Ascending aorta (tissue), 2 donors: Measurements from ENCODE around the gene B3GNT4. TPM values are rescaled to one million over a fixed set of nuclear protein-coding genes. Genes with fewer than 3 reads are reported as not detected.
"Not testable (repeated sequence)": the region's sequence is repeated elsewhere in the genome, so short reads cannot be mapped to it uniquely, and the experiment has no call there.

Experiments
- DNase-seq, 2 donors: peaks; one replicate each; pipeline ENCODE4 v3.0.0-alpha.2; 2019; ENCODE audit warnings: low spot score in 2 of 2
- H3K27ac ChIP-seq, 2 donors: fragments of 200-600 bp; sonication (generic); one replicate each; pipeline ENCODE4 v1.5.1; 2016 to 2017; ENCODE audit warnings: mild to moderate bottlenecking in 1 of 2
- H3K27me3 ChIP-seq: fragments of 200-600 bp; sonication (generic); one replicate; pipeline ENCODE4 v1.5.1; 2017
- H3K36me3 ChIP-seq, 2 donors: fragments of 200-600 bp; sonication (generic); one replicate each; pipeline ENCODE4 v1.5.1; 2016
- H3K4me1 ChIP-seq, 2 donors: fragments of 200-600 bp; sonication (generic); one replicate each; pipeline ENCODE4 v1.5.1; 2016 to 2017; ENCODE audit warnings: mild to moderate bottlenecking in 1 of 2
- H3K4me3 ChIP-seq, 2 donors: fragments of 200-600 bp; sonication (generic); one replicate each; pipeline ENCODE4 v1.5.1; 2016 to 2017; ENCODE audit warnings: mild to moderate bottlenecking in 1 of 2
- H3K9me3 ChIP-seq, 2 donors: fragments of 200-600 bp; sonication (generic); one replicate each; pipeline ENCODE4 v1.5.1; 2016
- intact Hi-C: fragments of 100-400 bp; cut with DNase I; formaldehyde crosslinking; loops from one replicate; pipeline ENCODE4 v1.15.1; 2023
- total RNA-seq: library from RNA; depleted of rRNA; stranded (reverse); fragments of >200 nt; gene quantifications from one replicate; pipeline ENCODE4 v1.1.0, GENCODE V29; 2016
- TF ChIP-seq, protein P1 (sequence below), 3 experiments: fragments of 200-600 bp in 2 of 3; fragments of 450-650 bp in 1 of 3; sonication (generic) in 2 of 3; IDR thresholded peaks; one replicate each; pipeline ENCODE4 v1.5.1; 2016 to 2019; ENCODE audit warnings: antibody characterized with exemption in 3 of 3, mild to moderate bottlenecking in 1 of 3, moderate library complexity in 1 of 3

B3GNT4 gene
- total RNA-seq, 1 donor from 2014 or later: not detected

DNA sequence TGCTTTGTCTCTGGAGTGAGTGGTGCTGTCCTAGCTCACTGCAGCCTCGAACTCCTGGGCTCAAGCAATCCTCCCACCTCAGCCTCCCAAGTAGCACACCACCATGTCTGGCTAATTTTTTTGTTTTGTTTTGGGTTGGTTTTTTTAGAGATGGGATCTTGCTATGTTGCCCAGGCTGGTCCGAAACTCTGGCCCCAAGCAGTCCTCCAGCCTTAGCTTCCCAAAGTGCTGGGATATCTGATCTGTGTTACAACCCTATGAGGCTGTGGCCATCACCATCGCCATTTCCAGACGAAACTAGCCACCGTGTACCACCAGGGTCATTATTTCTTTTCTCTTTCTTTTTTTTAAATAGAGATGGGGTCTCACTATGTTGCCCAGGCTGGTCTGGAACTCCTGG, 32.1 kb upstream of the B3GNT4 start:
- H3K4me3 ChIP-seq: no peak overlapping the region
- intact Hi-C loops: no loop called here
- no peak overlapping the region for H3K27ac ChIP-seq
- no peaks in the 10 kb centered on the region for H3K27me3 ChIP-seq
- no peaks in the 10 kb centered on the region for H3K4me1 ChIP-seq
- TF ChIP-seq, protein P1, sequence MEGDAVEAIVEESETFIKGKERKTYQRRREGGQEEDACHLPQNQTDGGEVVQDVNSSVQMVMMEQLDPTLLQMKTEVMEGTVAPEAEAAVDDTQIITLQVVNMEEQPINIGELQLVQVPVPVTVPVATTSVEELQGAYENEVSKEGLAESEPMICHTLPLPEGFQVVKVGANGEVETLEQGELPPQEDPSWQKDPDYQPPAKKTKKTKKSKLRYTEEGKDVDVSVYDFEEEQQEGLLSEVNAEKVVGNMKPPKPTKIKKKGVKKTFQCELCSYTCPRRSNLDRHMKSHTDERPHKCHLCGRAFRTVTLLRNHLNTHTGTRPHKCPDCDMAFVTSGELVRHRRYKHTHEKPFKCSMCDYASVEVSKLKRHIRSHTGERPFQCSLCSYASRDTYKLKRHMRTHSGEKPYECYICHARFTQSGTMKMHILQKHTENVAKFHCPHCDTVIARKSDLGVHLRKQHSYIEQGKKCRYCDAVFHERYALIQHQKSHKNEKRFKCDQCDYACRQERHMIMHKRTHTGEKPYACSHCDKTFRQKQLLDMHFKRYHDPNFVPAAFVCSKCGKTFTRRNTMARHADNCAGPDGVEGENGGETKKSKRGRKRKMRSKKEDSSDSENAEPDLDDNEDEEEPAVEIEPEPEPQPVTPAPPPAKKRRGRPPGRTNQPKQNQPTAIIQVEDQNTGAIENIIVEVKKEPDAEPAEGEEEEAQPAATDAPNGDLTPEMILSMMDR (IDR thresholded peaks at IDR 0.05): no peak
- DNase-seq: no peak
- H3K36me3 ChIP-seq: no peaks in the 10 kb centered on the region
- H3K9me3 ChIP-seq: no peaks in the 10 kb centered on the region

DNA sequence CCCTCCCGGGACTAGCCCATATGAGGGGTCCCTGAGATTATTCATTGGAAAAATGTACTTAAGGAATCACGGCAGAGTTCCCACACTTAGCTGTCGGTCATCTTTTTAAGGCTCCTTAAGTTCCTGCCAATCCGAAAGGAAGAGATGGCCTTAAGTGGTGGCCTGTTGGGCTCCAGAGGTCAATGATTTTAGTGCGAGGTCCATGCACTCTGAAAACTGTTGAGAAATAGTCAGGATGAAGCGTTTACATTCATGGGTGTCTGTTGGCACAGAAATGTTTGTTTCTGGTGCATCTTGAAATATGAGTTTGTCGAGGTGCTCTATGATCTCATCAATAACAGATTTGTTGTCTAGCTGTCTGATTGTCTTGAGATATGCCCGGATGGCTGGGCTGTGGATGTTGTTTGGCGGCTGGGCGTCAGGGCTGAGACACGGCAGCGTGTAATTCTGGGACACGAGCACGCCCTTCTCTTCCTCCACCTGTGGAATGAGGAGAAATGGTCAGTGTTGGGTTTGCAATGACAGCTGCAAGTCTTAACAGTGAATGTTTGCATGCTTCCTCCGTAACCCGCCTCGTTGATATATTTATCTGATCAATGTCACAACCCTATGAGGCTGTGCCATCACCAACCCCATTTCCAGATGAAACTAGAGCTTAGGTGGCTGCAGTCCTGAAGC, 31.1 kb upstream of the B3GNT4 start:
- TF ChIP-seq, protein P1 (IDR thresholded peaks at IDR 0.05): no peak
- DNase-seq: no peak
- Histone ChIP-seq H3K27me3 (no peaks in the 10 kb centered on the region), H3K9me3 (no peaks in the 10 kb centered on the region), H3K27ac (no peak overlapping the region), H3K4me3 (no peak overlapping the region), H3K36me3 (no peaks in the 10 kb centered on the region), H3K4me1 (no peaks in the 10 kb centered on the region)
- intact Hi-C loops: no loop called here

DNA sequence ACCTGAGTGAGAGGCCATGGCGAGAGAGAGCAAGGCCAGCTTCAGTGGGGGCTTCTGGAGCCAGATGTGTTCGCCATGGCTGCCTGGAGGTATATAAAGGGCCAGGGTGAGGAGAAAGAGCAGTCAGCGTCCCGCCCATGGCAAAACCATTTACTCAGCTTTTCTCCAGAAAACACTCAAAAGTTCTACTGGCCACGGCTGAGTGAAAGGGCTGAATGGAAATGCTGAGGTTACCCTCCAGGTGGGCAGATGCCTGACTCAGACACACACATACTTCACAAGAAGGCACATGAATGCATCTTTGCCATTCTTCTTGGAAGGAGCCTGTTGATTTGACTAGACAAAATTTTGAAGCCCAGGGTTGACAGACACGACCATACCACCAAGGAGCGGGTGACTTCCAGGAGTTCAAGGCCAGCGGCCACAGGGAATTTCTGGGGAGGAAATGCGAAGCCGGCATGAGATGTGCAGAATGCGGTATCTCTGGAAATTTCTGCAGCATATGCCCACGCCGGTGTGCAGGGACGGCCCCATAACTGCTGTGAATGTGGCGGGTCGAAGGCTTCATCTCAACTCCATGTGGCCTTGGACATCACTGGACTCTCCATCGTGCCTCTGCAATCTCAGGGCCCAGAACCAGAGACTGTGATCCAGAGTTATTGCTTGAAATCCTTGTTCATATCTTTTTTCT, 29.2 kb upstream of the B3GNT4 start, which contains the start of gene IL31:
Gene IL31, minus strand, starts transcription at position 67 of the 691 bp plus-strand sequence. Its CDS starts 49 bp downstream, at position 18.
- Histone ChIP-seq H3K27me3 (no peaks in the 10 kb centered on the region), H3K4me1 (no peaks in the 10 kb centered on the region), H3K27ac (no peak within 1 kb of the TSS), H3K36me3 (no peaks in the 10 kb centered on the region), H3K9me3 (no peaks in the 10 kb centered on the region), H3K4me3 (no peak within 1 kb of the TSS)
- intact Hi-C loops: no loop called here
- TF ChIP-seq, protein P1 (IDR thresholded peaks at IDR 0.05): no peak
- DNase-seq: no peak

DNA sequence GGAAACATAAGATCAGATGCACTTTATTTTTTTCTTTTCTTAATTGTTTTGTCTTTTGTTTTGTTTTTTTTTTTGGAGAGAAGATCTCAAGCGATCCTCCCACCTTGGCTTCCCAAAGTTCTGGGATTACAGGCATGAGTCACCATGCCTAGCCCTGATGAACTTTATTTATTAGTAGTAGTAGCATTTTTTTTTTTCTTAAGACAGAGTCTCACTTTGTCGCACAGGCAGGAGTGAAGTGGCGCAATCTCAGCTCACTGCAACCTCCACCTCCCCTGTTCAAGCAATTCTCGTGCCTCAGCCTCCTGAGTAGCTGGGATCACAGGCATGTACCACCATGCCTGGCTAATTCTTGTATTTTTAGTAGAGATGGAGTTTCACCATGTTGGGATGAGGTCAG, 27.0 kb upstream of the B3GNT4 start:
- H3K9me3 ChIP-seq, H3K4me1 ChIP-seq, H3K4me3 ChIP-seq, H3K27ac ChIP-seq, DNase-seq, H3K36me3 ChIP-seq, intact Hi-C loops, H3K27me3 ChIP-seq: not testable (repeated sequence)

DNA sequence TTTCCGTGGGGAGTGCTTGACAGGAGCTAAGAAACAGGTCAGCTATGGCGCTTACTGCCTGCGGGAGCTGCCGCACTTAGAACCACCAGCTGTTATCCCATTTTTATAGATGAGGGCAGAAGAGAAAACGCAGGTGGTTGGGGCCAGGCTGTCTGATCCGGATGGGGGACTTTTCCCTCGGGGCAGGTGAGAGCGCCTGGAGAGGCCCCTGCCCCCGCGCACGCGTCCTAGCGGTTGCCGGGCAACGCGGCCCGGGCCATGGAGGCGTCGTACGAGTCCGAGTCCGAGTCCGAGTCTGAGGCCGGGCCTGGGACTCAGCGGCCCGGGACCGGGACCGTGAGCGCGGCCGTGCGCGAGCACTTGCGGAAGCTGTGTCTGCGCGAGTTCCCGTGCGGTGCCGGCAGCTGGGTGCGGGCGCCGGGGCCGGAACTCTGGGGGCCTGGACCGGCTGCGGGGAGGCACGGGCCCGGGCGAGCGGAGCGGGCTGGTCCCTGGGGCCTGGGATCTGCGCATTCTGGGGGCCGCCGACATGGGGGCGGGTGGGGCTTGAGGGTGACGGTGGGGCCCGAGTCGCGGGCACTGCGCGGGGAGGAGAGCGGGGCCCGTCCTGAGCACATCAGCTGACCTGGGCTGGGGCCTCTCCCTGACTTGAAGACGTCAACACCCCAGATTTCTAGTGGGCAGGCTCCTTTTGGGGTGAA, 20.5 kb upstream of the B3GNT4 start, which contains the start of gene LRRC43:
Gene LRRC43, plus strand, starts transcription at position 237 of the 701 bp plus-strand sequence. Its CDS starts 22 bp downstream, at position 259.
- TF ChIP-seq, protein P1 (IDR thresholded peaks at IDR 0.05): no peak
- no peak for DNase-seq

DNA sequence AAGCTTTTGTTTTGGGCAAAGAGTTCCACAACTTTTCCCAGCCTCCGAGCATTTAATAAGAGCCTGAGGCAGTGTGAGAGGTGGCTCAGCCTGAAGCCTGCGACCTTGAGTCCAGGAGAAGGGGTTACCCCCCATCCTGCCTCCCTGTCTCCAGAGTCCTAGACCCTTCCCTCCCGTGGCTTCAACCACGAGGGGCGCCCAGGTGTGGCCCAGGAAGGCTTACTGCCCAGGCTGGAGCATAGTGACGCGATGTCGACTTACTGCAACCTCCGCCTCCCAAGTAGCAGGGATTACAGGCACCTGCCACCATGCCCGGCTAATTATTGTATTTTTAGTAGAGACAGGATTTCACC, 19.9 kb upstream of the B3GNT4 start:
- Histone ChIP-seq H3K4me3 (peak overlapping the region; percentile 53 to 72), H3K4me1 (peaks cover 0 to 2% of the 10 kb centered on the region in 2 donors), H3K27ac (no peak overlapping the region), H3K9me3 (no peaks in the 10 kb centered on the region), H3K36me3 (no peaks in the 10 kb centered on the region), H3K27me3 (no peaks in the 10 kb centered on the region)
- intact Hi-C loops: no loop called here
- DNase-seq: no peak
- TF ChIP-seq, protein P1 (IDR thresholded peaks at IDR 0.05): no peak

More for the DNA sequence above, 20.5 kb upstream of the B3GNT4 start, which contains the start of gene LRRC43:
- Histone ChIP-seq H3K27ac (no peak within 1 kb of the TSS), H3K36me3 (no peaks in the 10 kb centered on the region), H3K27me3 (no peaks in the 10 kb centered on the region), H3K4me1 (peaks cover 0 to 2% of the 10 kb centered on the region in 2 donors), H3K9me3 (no peaks in the 10 kb centered on the region), H3K4me3 (peak within 1 kb of the TSS; percentile 53 to 72)
- intact Hi-C loops: no loop called here
